K562 (cell line): ENCODE results near the gene FNBP1. TPM values are rescaled to one million over a fixed set of nuclear protein-coding genes. Genes with fewer than 3 reads are reported as not detected.
A peak's percentile ranks its signal among the peaks of the same experiment; 100 is the strongest.

Experiments
- ATAC-seq: fragments of 200-7000 bp; cut with Tn5 transposase; 3 replicates; pipeline ENCODE4 v1.9.1; 2020; ENCODE audit warnings: moderate library complexity
- BruUV-seq: library from RNA; stranded (reverse); fragments of 400-500 nt; replicated peaks from 2 replicates; lab custom pipeline; 2021; lab: Mats Ljungman, UMichigan
- CTCF ChIA-PET: fragments of 300-600 bp; formaldehyde crosslinking; extraction: SDS; loops from one replicate; lab custom pipeline; 2021; ENCODE audit warnings: low intra/inter-chr PET ratio; lab: Yijun Ruan, JAX
- POLR2A ChIA-PET: fragments of 300-600, 350-650 bp; sonication (Branson Sonifier 250); formaldehyde crosslinking; extraction: SDS; loops from one replicate; lab custom pipeline; 2021; ENCODE audit warnings: antibody characterized with exemption, inconsistent platforms; lab: Yijun Ruan, JAX
- DNase-seq, 4 experiments: peaks; one replicate each; pipeline versions ENCODE4 v3.0.0 to v3.0.0-alpha.2; 2011 to 2018; ENCODE audit warnings: low spot score in 3 of 4, mixed read lengths in 3 of 4; ENCODE audit errors: extremely low read depth in 1 of 4
- FAIRE-seq: peaks from 2 replicates; lab custom pipeline; 2011; peaks lifted over from hg19 to GRCh38; lab: Jason Lieb, UNC
- H2AFZ ChIP-seq: 2 replicates; pipeline ENCODE4 v1.6.0; 2011; ENCODE audit warnings: low read depth, low read length, control low read depth, inconsistent platforms
- H3K27ac ChIP-seq: fragments of 200-600 bp; 3 replicates; pipeline ENCODE4 v1.8.0; 2011; ENCODE audit warnings: low read depth, mild to moderate bottlenecking, control low read depth, inconsistent platforms, low read length, moderate library complexity, mixed read lengths; ENCODE audit errors: extremely low read depth
- H3K27me3 ChIP-seq, 2 experiments: fragments of 300-600 bp in 1 of 2; 2 replicates in 1 of 2; 3 replicates in 1 of 2; pipeline versions ENCODE4 v1.6.0 to v1.8.0; 2011; ENCODE audit warnings: inconsistent platforms in 2 of 2, low read length in 2 of 2, mild to moderate bottlenecking in 1 of 2, mixed read lengths in 1 of 2, moderate library complexity in 1 of 2; ENCODE audit not compliant: control insufficient read depth in 2 of 2, insufficient read depth in 2 of 2
- H3K36me3 ChIP-seq: fragments of 300-600 bp; 3 replicates; pipeline ENCODE4 v1.8.0; 2011; ENCODE audit warnings: mild to moderate bottlenecking, low read length, inconsistent platforms; ENCODE audit not compliant: control insufficient read depth, insufficient read depth
- H3K4me1 ChIP-seq, 2 experiments: fragments of 200-600 bp in 1 of 2; replicated peaks in 1 of 2; 2 replicates in 1 of 2; 3 replicates in 1 of 2; pipeline versions ENCODE4 v1.5.1 to v1.8.0; 2011; ENCODE audit warnings: inconsistent platforms in 2 of 2, low read length in 2 of 2, mild to moderate bottlenecking in 1 of 2, mixed read lengths in 1 of 2, moderate library complexity in 1 of 2; ENCODE audit not compliant: control insufficient read depth in 2 of 2, insufficient read depth in 2 of 2
- H3K4me2 ChIP-seq: 2 replicates; pipeline ENCODE4 v1.6.1; 2011; ENCODE audit warnings: low read length, control low read depth, inconsistent platforms, mixed read lengths; ENCODE audit not compliant: insufficient read depth
- H3K4me3 ChIP-seq: fragments of 200-600 bp; sonication (generic), shearing (Covaris generic); 2 replicates; pipeline ENCODE4 v1.5.1; 2016; ENCODE audit warnings: control low read depth, inconsistent platforms
- H3K79me2 ChIP-seq: fragments of 200-600 bp; 3 replicates; pipeline ENCODE4 v1.8.0; 2011; ENCODE audit warnings: low read length, inconsistent platforms; ENCODE audit not compliant: control insufficient read depth, insufficient read depth
- H3K9ac ChIP-seq, 2 experiments: 2 replicates each; pipeline versions ENCODE4 v1.6.0 to v1.6.1; 2011; ENCODE audit warnings: low read depth in 2 of 2, low read length in 2 of 2, control low read depth in 1 of 2, inconsistent platforms in 1 of 2, mild to moderate bottlenecking in 1 of 2, mixed read lengths in 1 of 2; ENCODE audit not compliant: insufficient read depth in 1 of 2
- H3K9me1 ChIP-seq: one replicate; pipeline ENCODE4 v1.6.0; 2011; ENCODE audit warnings: inconsistent platforms, mild to moderate bottlenecking, low read length, moderate library complexity; ENCODE audit not compliant: control insufficient read depth, insufficient read depth
- H3K9me3 ChIP-seq: replicated peaks from 2 replicates; pipeline ENCODE4 v1.5.1; 2011; ENCODE audit warnings: low read depth, low read length, inconsistent platforms; ENCODE audit not compliant: control insufficient read depth, insufficient read depth
- H4K20me1 ChIP-seq: replicated peaks from 2 replicates; pipeline ENCODE4 v1.6.1; 2011; ENCODE audit warnings: low read length, inconsistent platforms, mixed read lengths; ENCODE audit not compliant: control insufficient read depth, insufficient read depth
- KLF1 ChIP-seq: fragments of 450-650 bp; IDR thresholded peaks from 2 replicates; pipeline ENCODE4 v1.6.1; 2016; ENCODE audit warnings: missing genetic modification characterization, missing compliant biosample characterization
- MEIS2 ChIP-seq: fragments of 450-650 bp; IDR thresholded peaks from 2 replicates; pipeline ENCODE4 v1.6.1; 2014; ENCODE audit warnings: mild to moderate bottlenecking; ENCODE audit not compliant: partially characterized antibody
- NCOA2 ChIP-seq, 2 experiments: fragments of 450-650 bp; IDR thresholded peaks; 2 replicates each; pipeline ENCODE4 v1.6.1; 2018; ENCODE audit warnings: mild to moderate bottlenecking in 2 of 2, moderate library complexity in 1 of 2; ENCODE audit not compliant: partially characterized antibody in 2 of 2
- PHB ChIP-seq: fragments of 250-450 bp; sonication (Bioruptor Pico); IDR thresholded peaks from 2 replicates; pipeline ENCODE4 v1.5.0; 2021
- SIN3B ChIP-seq: fragments of 450-650 bp; IDR thresholded peaks from 2 replicates; pipeline ENCODE4 v1.6.1; 2017; ENCODE audit warnings: low read depth, mild to moderate bottlenecking, moderate library complexity
- WGBS: fragments of 100-300 bp; shearing (Covaris generic); methylation state at CpG from one replicate; pipeline ENCODE4 v1.1.6; 2016; ENCODE audit warnings: low coverage, mixed read lengths; ENCODE audit not compliant: insufficient coverage; ENCODE audit errors: missing lambda C conversion rate; 5-methylcytosine and 5-hydroxymethylcytosine counted together
- in situ Hi-C: fragments of 300-500 bp; cut with MboI; formaldehyde crosslinking; loops from 4 replicates; pipeline ENCODE4 v1.15.0; 2018; ENCODE audit warnings: inconsistent platforms, mixed read lengths
- intact Hi-C: fragments of 100-400 bp; cut with micrococcal nuclease; formaldehyde crosslinking; loops from 2 replicates; pipeline ENCODE4 v1.14.2; 2022
- polyA plus RNA-seq, 8 experiments: library from polyadenylated mRNA; depleted of rRNA in 4 of 8; stranded (reverse) in 5 of 8; unstranded in 3 of 8; fragments of >200 nt; fragmentation: Nextera tagmentation in 2 of 8; fragmentation: Illumina TruSeq in 1 of 8; extraction: Ambion mirVana in 2 of 8; extraction: Trizol in 1 of 8; gene quantifications; 2 replicates each; pipeline versions ENCODE4 v1.2.1 to v1.2.3, GENCODE V29; 2011 to 2014; ENCODE audit warnings: inconsistent platforms in 1 of 8, missing spikeins in 1 of 8
- total RNA-seq, 7 experiments: library from RNA; depleted of rRNA in 6 of 7; stranded (reverse); fragments of >200 nt in 6 of 7; fragmentation: Illumina TruSeq in 2 of 7; extraction: Trizol in 2 of 7; gene quantifications; 2 replicates each; pipeline versions ENCODE4 v1.2.1 to v1.2.3, GENCODE V29; 2011 to 2021; ENCODE audit warnings: low replicate concordance in 1 of 7
- TF ChIP-seq, protein P1 (sequence below), 2 experiments: fragments of 450-650 bp; formaldehyde crosslinking in 1 of 2; IDR thresholded peaks; 2 replicates each; pipeline versions ENCODE4 v1.4.0 to v1.6.1; 2014 to 2020; ENCODE audit warnings: mild to moderate bottlenecking in 2 of 2, borderline replicate concordance in 1 of 2, low read depth in 1 of 2
- TF ChIP-seq, protein P2 (sequence below), 2 experiments: IDR thresholded peaks in 1 of 2; conservative IDR thresholded peaks in 1 of 2; 2 replicates each; pipeline ENCODE4 v1.6.1; 2016; ENCODE audit warnings: low read depth in 2 of 2, mild to moderate bottlenecking in 1 of 2, missing compliant biosample characterization in 1 of 2, missing genetic modification characterization in 1 of 2, moderate library complexity in 1 of 2
- TF ChIP-seq, protein P3 (sequence below): sonication (generic); formaldehyde crosslinking; IDR thresholded peaks from 2 replicates; pipeline ENCODE4 v1.8.1; 2023; ENCODE audit warnings: mild to moderate bottlenecking, missing genetic modification reagents

FNBP1 gene
- total and polyA plus RNA-seq, 9 of the 15 experiments (the other 6 are each of a cell fraction or from before 2014, with no cell fraction given), result 1.8 to 14.9 (median 7.6) TPM

DNA sequence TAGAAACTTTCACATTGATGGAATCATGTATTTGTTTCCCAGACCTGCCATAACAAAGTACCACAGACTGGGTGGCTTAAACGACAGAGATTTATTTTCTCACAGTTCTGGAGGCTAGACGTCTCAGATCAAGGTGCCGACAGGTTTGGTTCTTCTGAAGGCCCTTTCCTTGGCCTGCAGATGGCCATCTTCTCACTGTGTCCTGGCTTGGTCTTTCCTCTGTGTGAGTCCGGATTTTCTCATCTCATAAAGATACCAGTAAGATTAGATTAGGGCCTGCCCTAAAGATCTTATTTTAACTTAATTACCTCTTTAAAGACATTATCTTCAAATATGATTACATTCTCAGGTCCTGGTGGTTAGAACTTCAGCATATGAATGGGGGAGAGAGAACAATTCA is 201.9 kb downstream of the FNBP1 start:
- H3K9ac ChIP-seq, result peak overlapping the region in 1 of 2 experiments; percentile 46; a peak in 1 of 4 replicates
- H3K4me2 ChIP-seq, result no peak overlapping the region
- ATAC-seq (no peak), FAIRE-seq (peak; percentile 26), DNase-seq (peak in 1 of 4 experiments; percentile 46)
- peaks cover 37 to 41% of the 10 kb centered on the region in 2 experiments for H3K4me1 ChIP-seq
- intact Hi-C loops, result no loop called here
- WGBS, result 35% methylated on average over 4 of the region's 4 CpGs
- H3K9me3 ChIP-seq, result no peaks in the 10 kb centered on the region
- 0 out of 3 replicates have a peak overlapping the region, but pooled peaks have one; percentile 20 for H3K27ac ChIP-seq
- no peaks in the 10 kb centered on the region for H4K20me1 ChIP-seq
- no peak overlapping the region for H2AFZ ChIP-seq
- CTCF ChIA-PET, result no interaction called here
- no peak overlapping the region for H3K4me3 ChIP-seq
- no TSS peak for BruUV-seq
- POLR2A ChIA-PET, result interaction anchor here (0.6 to 3.1 kb wide), 5 partner anchors 12 to 1547 kb away, joined by 3 to 11 read pairs (median 4); no protein-coding TSS in a partner anchor
- peaks cover 57% of the 10 kb centered on the region for H3K79me2 ChIP-seq
- no peaks in the 10 kb centered on the region for H3K27me3 ChIP-seq
- peaks cover 6% of the 10 kb centered on the region for H3K9me1 ChIP-seq
- H3K36me3 ChIP-seq, result peaks cover 40% of the 10 kb centered on the region
- in situ Hi-C loops, result no loop called here
- TF ChIP-seq NCOA2 (IDR thresholded peaks at IDR 0.05; ENCODE audit: partially characterized antibody in 2 of 2) (no peak), KLF1 (tag) (no peak), MEIS2 (peak; percentile 74), PHB (no peak), SIN3B (no peak)
- TF ChIP-seq, protein P1, sequence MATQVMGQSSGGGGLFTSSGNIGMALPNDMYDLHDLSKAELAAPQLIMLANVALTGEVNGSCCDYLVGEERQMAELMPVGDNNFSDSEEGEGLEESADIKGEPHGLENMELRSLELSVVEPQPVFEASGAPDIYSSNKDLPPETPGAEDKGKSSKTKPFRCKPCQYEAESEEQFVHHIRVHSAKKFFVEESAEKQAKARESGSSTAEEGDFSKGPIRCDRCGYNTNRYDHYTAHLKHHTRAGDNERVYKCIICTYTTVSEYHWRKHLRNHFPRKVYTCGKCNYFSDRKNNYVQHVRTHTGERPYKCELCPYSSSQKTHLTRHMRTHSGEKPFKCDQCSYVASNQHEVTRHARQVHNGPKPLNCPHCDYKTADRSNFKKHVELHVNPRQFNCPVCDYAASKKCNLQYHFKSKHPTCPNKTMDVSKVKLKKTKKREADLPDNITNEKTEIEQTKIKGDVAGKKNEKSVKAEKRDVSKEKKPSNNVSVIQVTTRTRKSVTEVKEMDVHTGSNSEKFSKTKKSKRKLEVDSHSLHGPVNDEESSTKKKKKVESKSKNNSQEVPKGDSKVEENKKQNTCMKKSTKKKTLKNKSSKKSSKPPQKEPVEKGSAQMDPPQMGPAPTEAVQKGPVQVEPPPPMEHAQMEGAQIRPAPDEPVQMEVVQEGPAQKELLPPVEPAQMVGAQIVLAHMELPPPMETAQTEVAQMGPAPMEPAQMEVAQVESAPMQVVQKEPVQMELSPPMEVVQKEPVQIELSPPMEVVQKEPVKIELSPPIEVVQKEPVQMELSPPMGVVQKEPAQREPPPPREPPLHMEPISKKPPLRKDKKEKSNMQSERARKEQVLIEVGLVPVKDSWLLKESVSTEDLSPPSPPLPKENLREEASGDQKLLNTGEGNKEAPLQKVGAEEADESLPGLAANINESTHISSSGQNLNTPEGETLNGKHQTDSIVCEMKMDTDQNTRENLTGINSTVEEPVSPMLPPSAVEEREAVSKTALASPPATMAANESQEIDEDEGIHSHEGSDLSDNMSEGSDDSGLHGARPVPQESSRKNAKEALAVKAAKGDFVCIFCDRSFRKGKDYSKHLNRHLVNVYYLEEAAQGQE (IDR thresholded peaks at IDR 0.05; ENCODE audit: borderline replicate concordance), result peak; percentile 39; the same call in 1 of the 2 replicates
- TF ChIP-seq, protein P1 (CRISPR knock-in tag; IDR thresholded peaks at IDR 0.05; ENCODE audit: low read depth), result no peak
- TF ChIP-seq, protein P2, sequence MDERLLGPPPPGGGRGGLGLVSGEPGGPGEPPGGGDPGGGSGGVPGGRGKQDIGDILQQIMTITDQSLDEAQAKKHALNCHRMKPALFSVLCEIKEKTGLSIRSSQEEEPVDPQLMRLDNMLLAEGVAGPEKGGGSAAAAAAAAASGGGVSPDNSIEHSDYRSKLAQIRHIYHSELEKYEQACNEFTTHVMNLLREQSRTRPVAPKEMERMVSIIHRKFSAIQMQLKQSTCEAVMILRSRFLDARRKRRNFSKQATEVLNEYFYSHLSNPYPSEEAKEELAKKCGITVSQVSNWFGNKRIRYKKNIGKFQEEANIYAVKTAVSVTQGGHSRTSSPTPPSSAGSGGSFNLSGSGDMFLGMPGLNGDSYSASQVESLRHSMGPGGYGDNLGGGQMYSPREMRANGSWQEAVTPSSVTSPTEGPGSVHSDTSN (CRISPR knock-in tag; IDR thresholded peaks at IDR 0.05; ENCODE audit: low read depth), result no peak
- TF ChIP-seq, protein P2 (tag; conservative IDR thresholded peaks at IDR 0.05; ENCODE audit: low read depth), result peak; percentile 47
- TF ChIP-seq, protein P3, sequence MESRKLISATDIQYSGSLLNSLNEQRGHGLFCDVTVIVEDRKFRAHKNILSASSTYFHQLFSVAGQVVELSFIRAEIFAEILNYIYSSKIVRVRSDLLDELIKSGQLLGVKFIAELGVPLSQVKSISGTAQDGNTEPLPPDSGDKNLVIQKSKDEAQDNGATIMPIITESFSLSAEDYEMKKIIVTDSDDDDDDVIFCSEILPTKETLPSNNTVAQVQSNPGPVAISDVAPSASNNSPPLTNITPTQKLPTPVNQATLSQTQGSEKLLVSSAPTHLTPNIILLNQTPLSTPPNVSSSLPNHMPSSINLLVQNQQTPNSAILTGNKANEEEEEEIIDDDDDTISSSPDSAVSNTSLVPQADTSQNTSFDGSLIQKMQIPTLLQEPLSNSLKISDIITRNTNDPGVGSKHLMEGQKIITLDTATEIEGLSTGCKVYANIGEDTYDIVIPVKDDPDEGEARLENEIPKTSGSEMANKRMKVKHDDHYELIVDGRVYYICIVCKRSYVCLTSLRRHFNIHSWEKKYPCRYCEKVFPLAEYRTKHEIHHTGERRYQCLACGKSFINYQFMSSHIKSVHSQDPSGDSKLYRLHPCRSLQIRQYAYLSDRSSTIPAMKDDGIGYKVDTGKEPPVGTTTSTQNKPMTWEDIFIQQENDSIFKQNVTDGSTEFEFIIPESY (CRISPR knock-in tag), result 0 out of 2 replicates have a peak, but pooled peaks have one; percentile 4
